Measurements from ENCODE around the gene FAM135A.

FAM135A gene

DNA sequence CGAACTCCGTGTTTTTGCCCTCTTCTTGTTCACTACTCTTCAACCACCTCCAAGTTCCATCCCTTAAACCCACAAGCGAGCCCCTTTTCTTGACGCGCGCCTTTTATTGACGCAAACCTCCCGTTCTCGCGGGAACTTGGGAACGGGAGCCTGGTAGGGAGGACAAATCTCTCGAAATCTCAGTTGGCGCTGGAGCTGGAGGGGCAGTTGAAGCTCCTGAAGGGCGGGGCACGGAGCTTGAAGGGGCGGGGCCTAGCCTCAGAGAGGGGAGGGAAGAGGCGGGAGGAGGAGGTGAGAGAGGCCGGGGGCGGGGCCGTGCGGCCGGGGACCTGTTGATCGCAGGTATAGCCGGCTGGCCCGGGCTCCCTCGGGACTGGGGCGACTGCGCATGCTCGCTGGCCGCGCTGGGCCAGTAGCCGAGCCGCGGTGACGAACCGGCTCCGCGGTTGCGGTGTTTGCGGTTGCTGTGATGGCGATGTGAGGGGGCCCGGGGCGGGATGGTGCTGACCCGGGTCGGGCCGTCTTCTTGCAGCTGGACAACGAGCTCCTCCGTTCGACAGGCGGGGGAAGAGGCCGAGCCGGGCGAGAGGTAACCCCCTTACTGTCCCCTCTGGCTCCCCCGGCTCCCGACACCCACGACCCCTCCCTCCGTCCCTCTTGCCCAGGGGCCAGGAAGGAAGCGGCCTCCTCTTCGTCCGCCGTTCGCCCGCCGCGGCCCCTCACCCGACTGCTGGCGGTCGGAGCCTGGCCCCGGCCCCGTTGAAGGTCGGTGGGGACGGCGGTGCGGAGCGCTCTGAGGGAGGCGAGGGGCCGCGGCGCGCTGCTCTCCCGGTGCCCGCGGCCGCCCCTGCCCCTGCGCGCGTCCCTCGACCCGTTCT lies at the start of gene FAM135A:
FAM135A (plus strand) TSS at position 395 of the 878 bp plus-strand sequence. CDS start 14,835 bp downstream, outside the sequence.
- peak; percentile 100 for DNase-seq

DNA sequence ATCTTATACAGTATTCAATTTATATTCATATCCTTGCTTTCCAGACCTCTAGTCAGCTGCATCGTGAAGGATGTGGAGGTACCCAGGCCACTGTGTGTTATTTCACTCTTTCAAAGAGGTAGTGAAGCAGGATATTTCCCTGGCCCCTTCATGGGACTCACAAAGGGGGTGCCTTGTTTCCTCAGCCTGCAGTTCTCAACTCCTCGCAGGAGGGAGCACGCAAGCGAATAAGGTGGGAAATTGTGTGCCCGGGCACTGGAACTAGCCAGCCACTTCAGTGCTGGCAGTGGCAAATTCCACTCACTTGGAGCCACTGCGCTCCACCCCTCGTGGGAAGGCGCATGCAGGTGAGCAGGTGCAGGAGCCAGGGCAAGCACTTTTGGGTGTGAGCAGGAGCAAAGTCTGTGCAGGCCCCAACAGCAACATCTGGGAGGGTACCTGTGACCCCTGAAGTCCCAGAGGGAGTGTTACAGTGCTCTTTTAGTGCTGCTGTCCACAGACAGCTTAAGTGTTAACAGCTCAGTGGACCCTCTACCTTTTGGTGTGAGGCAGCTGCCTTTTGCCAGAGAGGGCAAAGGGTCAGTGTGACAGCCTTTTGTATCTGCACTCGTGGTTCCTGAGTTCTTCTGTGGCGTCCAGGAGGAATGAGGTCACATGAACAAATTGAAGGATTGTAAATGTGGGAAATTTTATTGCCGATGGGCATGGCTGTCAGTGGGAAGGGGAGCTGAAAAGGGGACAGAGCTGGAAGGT lies 49.4 kb upstream of the FAM135A start:
- no peak for DNase-seq

DNA sequence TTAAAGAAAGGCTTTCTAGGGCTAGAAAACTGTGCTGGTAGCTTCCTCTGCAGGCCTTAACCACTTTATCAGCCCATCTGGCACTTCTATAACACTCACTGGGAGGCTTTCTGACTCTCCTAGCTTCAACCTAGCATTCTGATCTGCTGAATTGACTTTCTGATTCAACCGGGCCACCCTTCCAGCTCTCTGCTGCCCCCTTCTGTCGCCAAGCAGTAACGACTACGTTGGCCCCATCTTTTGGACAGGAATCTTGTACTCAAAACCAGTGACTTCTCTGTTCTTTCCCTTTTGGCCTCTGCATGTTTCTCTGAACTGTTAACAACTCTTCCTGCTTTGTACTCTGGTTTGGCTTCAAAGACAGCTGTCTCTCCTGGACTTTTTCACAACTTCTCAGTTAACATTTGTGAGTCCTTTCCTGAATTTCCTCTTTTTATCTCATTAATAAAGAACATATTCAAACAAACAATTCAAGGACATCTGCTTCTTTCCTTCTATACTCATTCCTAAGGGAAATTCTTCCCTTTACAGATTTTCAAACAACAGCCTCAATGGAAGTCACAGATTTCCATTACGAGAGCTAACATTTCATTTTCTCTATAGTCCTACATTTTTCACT lies 43.9 kb upstream of the FAM135A start:
- peak; percentile 86 for DNase-seq

- no peak for DNase-seq
Observed at GRCh38 chr6:70370496-70370895, 42.8 kb upstream of the FAM135A start.

GRCh38 chr6:70371454-70372105 lies 41.7 kb upstream of the FAM135A start:
- DNase-seq = peak; percentile 66

DNA sequence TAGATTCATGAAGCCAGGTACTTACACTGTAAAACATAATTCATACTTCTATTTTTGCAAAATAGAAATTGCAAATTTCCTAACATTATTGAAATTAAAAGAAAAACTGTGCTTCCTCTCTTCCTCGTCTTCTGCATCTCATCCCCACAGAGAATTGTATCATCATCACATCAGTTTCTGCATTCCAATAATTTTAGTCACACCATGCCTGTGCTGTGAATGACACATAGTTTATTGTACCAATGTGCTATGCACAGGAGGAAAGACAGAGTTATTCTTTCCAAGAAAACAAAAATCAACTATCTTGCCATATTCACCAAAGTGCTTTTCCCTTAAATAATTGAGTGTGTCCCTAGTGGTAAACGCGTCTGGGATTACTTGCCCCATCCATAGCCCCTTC lies 38.1 kb upstream of the FAM135A start:
- no peak for DNase-seq

DNA sequence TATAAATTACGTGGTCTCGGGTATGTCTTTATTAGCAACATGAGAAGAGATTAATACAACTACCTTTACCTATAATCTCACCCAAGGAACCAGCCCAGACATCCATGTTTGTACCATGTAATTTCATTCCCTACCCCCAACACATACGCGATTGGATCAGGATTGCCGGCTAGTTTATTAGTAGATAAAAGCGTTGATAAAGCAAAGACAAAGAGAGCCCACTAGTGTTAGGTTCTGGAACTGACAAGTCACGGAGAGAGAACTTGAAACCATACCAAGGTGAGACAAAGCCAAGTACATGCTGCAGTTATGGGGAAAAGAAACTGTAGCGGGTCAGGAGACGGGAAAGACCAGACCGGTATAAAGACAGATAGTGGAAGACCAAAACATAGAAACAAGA lies 37.4 kb upstream of the FAM135A start:
- DNase-seq = no peak

DNA sequence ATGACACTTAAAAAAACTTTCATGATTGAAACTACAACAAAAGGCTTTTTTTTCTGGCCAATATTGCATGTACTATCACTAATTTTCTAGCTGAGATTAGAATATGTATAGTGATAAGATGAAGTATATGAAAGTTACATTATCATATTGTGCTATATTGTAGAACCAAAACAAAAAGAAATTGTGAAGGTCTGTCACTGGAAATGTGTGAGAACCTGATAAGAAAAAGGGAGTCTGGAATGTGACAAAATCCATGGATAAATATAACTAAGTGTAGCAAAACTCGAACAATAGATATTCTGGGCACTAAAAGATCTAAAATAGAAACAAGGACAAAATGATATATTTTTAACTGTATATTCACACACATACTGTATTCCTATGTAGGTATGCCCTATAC lies 36.7 kb upstream of the FAM135A start:
- no peak for DNase-seq

DNA sequence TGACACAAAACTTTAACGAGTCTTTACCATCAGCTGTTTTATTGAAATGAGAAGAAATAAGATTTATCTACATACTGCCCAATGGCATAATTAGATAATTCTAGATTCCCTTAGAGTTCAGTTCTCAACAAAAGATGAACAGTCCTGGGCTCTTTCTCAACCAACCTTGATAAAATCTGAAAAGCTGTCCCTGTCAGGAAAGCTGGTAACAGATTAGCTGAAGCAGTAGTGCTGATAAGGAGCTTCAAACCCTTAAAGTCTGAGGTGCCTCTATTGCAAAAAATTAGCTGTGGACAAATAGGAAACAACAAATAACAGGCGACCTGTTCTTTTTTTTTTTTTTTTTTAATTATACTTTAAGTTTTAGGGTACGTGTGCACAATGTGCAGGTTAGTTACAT lies 35.9 kb upstream of the FAM135A start:
- DNase-seq = no peak

DNA sequence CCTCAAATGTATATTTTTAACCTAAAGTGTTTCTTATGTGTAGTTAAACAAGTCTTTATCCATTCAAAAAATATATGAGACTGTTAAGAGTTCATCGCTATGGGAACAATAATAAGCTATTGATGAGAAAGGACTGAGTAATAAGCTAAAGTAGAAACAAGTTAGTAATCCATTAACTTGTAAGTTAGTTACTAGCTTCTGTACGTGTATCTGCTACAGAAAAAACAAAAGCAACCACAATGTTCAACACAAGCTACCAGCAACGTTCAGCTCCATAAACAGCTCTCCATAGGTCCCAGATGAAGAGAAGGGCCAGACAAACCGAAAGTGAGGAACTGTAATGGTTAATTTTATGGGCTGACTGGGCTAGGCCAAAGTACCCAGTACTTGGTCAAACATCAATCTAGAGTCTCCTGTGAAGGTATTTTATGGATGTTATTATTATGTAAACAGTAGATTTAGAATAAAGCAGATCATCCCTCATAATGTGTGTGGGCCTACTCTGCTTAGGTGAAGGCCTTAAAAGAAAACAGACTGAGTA lies 33.8 kb upstream of the FAM135A start:
- DNase-seq = no peak

DNA sequence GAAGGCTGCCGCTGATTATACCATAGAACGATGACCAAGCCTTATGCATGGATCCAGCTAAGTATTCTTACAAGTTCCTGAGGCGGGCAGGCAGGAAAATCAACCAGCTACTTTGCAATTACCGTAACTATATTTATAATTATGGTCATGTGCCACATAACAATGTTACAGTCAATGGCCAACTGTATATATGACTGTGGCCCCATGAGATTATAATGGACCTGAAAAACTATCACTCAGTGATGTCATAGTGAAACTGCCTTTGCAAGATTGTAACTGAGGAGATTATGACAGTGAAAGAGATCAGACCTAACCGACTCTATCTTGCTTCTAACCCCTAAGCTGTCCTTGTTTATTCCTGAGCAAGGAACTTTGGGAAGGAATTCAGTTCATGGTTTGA lies 33.1 kb upstream of the FAM135A start:
- DNase-seq = no peak

DNA sequence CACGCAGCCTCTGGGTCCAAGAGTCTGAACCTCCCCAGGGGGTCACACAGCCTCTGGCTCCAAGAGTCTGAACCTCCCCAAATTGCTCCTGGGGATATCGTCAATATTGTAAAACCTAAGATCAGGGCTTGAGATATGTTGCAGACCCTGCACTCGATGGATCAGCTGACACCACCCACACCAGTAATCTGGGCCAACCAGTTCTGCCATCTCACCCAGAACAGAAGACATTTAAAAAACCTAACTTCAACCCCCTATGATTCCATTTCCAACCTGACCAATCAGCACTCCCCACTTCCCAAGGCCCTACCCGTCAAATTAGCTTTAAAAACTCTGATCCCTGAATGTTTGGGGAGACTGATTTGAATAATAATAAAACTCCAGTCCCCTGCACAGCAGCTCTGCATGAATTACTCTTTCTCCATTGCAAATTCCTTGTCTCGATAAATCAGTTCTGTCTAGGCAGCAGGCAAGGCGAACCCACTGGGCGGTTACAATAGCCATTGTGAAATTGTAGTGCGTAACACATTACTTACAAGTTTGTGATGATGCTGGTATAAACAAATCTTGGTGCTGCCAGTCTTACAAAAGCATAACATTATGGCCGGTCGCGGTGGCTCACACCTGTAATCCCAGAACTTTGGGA lies 32.4 kb upstream of the FAM135A start:
- no peak for DNase-seq

GRCh38 chr6:70381417-70381782 lies 31.9 kb upstream of the FAM135A start:
- no peak for DNase-seq

DNA sequence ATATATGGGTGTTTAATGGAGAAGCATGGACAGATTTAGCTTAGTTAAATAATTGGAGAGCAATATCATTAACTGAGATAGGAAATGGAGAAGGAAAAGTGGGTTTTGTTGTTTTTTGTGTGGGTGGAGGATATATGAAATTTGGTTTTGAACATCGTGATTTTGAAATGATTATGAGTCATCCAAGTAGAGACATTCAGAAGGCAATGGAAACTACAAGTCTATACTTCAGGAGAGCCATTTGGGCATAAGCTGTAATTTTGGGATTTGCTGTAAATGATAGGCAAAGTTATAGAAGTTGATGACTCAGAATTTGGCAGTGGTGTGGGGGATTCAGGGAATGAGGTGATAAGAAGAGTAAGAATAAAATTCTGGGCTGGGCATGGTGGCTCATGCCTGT lies 27.4 kb upstream of the FAM135A start:
- no peak for DNase-seq

DNA sequence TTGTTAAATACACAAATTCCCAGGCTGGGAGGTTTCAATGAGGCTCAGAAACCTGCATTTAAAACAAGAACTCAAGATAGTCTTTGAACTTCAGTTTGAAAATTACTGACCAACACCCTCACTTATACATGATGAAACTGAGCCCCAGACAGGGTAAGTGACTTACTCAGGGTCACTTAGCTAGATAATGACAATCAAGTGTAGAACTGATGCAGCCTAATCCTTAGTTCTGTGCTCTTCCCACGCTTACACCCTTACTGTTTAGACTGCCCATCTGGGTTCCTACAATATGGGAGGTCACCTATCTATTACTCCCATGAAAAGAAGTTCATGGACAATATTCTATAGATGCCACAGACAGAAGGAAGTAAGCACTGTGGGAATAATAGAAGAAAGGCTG lies 24.5 kb upstream of the FAM135A start:
- DNase-seq = no peak

DNA sequence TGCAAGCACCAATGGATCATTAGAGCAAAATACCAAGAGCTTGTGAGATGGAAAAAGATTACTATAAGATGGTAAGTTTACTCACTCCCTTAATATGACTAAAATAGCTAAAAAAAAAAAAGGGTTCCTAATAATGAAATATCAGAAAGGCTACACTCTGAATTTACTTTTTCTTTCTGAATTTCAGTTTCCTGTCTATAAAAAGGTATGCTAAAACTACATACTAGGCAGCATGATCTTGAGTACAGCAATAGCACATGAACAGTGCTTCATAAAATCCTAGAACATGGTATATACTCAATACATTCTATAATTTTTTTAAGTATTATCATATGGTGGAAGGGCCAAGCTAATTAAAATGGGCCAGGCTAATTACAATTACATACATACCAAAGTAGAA lies 24.0 kb upstream of the FAM135A start:
- no peak for DNase-seq

DNA sequence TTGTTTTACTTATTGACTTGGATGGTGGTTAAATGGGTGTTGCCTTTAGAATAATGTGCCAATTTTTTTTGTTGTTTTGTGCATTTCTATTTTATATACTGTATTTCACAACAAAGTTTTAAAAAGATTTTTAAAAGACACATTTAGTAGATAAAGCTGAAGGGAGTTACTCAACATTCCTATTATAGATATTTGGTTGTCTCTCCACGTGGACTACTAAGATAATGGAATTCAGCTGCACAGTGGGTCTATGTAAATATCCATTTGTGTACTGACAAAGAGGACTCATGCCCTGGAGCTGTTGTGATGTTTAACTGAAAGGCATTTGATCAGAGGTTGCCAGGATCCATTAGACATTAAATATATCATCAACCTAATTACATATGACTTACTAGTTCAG lies 23.2 kb upstream of the FAM135A start:
- no peak for DNase-seq

DNA sequence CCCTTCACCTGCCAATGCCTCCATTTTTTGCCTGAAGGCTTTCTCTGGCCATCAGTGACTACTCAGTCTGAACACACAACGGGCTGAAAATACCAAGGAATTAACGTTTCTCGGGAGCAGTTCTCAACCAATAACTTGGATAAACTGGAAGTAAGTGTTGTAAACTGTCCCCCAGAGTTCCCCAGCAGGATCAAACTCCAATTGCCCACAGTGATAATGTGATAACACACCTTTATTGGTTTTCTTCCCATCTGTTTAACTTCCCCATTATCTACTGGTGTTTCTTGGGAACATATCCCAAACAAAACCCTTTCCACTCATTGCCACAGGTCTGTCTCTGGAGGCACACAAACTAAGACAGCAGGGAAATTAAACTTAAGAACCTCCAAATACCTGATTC lies 21.8 kb upstream of the FAM135A start:
- DNase-seq = no peak

- DNase-seq = no peak
Observed at GRCh38 chr6:70394518-70395300, 18.6 kb upstream of the FAM135A start.

DNA sequence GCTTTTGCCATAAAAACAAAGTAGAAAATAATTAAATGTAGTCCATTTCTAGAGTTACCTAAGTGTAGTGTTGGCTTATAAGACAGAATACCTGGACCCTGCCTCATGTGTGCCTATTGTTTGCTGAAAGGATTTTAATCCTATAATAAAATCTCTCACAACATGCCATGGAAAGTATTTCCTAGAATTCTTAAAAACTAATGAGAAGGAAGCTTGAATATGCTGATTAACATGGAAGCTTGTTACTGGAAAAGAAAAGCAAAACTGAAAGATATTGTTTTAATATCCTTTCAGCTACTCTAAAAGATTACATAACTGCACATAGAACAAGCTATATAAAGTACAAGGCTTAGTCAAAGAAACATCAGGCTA lies 18.0 kb upstream of the FAM135A start:
- DNase-seq = no peak

- no peak for DNase-seq
Observed at GRCh38 chr6:70396163-70396562, 17.1 kb upstream of the FAM135A start.
